GM19438 (cell line): Measurements from ENCODE around the gene OGA.

Source experiments
- ATAC-seq: cut with Tn5 transposase; IDR thresholded peaks from one replicate; pipeline ENCODE4 v1.9.1; 2021; ENCODE audit warnings: low read depth; ENCODE audit not compliant: unreplicated experiment

Gene OGA

GRCh38 chr10:101837748-101838147, 19.5 kb upstream of the OGA start:
- ATAC-seq, result no peak

- no peak for ATAC-seq
Observed at GRCh38 chr10:101835362-101835761, 17.1 kb upstream of the OGA start.

GRCh38 chr10:101834341-101834740, 16.1 kb upstream of the OGA start:
- no peak for ATAC-seq

DNA sequence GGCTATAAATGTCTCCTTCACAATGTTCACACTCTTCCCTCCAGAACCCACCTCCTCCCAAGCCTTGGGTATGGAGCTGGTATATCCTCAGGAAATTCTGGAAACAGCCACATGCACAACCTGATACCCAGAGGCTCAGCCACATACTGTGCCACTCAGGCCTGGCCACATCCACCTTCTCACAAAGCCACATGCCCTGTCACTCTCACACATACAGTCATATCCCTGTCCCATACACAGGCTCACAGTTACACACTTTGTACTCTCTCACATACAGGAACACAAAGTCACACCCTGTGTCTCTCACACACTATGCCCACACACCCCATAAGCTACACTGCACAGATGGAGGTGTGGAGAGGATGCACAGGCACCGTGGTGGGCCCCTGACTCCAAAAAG, 15.2 kb upstream of the OGA start:
- no peak for ATAC-seq

DNA sequence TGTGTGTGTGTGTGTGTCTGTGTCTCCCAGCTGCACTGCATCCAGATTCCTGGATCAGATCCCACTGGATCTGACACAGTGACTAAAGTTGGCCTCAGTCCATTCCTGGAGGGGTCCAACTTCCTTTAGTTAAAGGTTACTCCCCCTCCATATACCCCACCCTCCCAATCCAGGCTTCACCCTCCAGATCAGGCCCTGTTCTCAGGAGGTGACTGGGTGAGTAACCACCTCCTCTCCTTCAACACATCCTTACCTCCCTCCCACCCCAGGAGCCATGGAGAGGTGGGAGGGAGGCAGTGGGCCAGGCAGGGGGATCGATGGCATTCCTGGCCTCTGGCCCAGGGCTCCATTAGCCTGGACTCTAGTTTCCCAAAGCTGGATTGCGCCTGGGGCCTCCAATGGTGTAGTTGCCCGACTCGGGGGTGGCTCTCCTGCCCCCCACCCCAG, 14.1 kb upstream of the OGA start:
- ATAC-seq, result no peak

- ATAC-seq, result no peak
Observed at GRCh38 chr10:101831169-101831811, 13.0 kb upstream of the OGA start.

DNA sequence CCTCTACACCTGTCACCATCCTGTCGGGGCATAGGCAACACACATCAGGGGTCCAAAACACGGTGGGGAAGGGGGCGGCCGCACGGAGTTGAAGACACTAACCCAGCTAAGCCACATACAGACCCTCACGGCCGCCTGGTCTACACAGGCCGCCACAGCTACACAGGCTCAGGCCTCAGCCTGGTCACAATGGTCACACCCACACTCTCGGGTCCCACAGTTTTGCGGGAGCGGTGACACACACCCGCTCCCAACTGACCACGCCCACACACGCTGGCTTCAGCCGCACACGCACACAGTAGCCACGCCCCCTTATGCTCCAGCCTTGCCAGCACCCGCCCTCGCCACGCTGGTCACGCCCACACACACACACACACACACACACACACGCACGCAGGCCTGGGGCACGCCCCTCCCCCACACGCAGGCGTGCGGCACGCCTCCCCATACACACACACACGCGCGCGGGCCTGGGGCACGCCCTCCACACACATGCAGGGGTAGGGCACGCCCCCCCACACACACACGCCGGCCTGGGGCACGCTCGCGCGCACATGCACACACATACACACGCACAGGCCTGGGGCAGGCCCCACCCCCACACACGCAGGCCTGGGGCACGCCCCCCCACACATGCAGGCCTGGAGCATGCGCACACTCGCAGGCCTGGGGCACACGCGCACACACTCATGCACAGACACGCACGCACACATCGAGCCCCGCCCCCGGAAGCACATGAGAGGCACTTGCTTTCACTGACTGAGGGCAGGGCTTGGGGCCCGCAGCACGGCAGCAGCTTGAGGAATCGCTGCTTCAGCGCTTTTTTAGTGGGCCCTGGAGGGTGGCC, 12.3 kb upstream of the OGA start:
- ATAC-seq, result peak; percentile 57

GRCh38 chr10:101829561-101830315, 11.5 kb upstream of the OGA start:
- peak; percentile 27 for ATAC-seq

- ATAC-seq, result no peak
Observed at GRCh38 chr10:101828766-101829551, 10.7 kb upstream of the OGA start.

- no peak for ATAC-seq
Observed at GRCh38 chr10:101827919-101828600, 9.8 kb upstream of the OGA start.

GRCh38 chr10:101826852-101827434, 8.7 kb upstream of the OGA start:
- ATAC-seq, result no peak

- ATAC-seq, result no peak
Observed at GRCh38 chr10:101824736-101825135, 6.5 kb upstream of the OGA start.

DNA sequence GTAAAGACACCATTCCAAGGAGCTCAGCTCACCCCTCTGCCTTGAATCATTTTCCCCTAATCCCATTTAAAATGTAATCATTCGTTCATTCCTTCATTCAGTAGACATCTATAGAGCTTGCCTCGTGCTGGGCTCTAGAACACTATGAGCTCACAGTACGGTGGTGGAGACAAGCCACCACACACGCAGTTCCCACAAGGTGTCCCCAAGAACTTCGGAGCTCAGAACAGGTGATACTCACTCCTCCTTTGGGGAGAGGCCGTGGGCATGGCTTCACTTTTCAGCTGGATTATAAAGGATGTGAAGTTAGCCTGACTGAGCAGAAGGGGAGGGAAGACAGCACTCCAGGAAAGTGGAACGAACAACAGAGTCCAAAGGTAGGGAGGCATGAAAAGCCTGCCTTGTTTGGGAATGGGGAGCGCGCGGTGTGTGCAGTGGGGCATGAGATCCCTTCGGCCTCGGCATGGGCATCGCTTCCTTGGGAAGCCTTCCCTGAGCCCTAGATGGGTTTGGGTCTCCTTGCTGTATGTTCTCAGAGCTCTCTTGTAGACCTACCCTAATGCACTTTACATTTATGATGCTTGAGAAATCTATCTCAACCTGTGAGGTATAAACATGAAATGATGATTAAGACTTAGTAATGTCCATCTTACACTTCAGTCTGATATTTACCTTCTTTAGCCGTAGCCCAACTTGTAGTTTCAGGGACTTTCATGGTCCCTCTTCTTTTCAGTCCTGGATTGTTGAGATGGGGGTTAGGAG, 809 bp upstream of the OGA start:
- ATAC-seq, result peak; percentile 23

GRCh38 chr10:101817337-101818118, 716 bp downstream of the OGA start:
- ATAC-seq, result no peak

- ATAC-seq, result no peak
Observed at GRCh38 chr10:101816913-101817336, 1.3 kb downstream of the OGA start.

DNA sequence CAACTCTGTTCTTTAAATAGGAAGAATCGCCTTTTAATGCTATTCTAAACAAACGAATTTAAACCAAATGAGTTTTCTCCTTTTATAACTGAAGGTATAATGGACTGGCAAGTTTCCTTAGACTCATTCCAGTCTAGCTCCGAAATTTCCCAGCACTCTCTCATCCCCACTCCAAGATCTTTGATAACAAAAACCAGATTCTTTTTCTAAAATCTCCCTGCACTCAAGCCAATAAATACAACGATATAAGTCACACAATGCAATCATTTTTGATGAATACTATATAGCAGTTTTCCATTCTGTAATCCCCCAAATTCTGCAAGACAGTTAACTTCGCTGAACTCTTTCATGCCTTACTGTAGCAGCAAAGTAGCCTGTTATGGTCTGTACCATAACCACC, 1.9 kb downstream of the OGA start:
- no peak for ATAC-seq

DNA sequence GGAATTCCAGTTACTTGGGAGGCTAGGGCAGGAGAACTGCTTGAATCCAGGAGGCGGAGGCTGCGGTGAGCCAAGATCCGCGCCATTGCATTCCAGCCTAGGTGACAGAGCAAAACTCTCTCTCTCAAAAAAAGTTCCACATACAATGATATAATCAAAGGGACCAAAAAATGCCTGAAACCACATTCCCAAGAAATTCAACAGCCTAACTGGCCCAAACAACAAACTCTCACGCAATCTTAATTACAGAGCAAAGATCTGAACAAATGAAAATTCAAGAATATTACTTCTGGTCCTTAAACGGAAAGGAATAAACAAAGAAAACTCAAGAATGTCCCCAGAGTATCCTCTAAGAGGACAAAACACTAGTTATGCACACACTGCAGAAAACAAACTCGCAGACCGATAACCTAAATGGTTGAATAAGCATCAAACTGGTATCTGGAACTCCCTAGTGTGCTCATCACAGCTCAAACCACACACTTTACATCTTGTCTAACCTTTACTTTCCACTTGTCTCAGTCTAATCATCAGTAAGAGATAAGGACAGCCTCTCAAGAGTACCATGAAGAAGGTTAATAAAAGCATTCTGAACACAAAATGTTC, 3.7 kb downstream of the OGA start:
- no peak for ATAC-seq

GRCh38 chr10:101812606-101813005, 5.6 kb downstream of the OGA start:
- ATAC-seq, result no peak
